HepG2 (cell line): Measurements from ENCODE around the gene TEX19. TPM values are rescaled to one million over a fixed set of nuclear protein-coding genes. Genes with fewer than 3 reads are reported as not detected.
A peak's percentile ranks its signal among the peaks of the same experiment; 100 is the strongest.

Source experiments
- BCL6 ChIP-seq: IDR thresholded peaks from 2 replicates; pipeline ENCODE4 v1.6.1; 2016; ENCODE audit warnings: missing genetic modification reagents, missing compliant biosample characterization
- CREM ChIP-seq, 2 experiments: sonication (generic) in 1 of 2; formaldehyde crosslinking in 1 of 2; IDR thresholded peaks; 2 replicates each; pipeline versions ENCODE4 v1.4.0 to v1.6.1; 2016 to 2020; ENCODE audit warnings: antibody characterized with exemption in 1 of 2, mild to moderate bottlenecking in 1 of 2, missing genetic modification reagents in 1 of 2
- EHMT2 ChIP-seq: fragments of 200-600 bp; sonication (generic); IDR thresholded peaks from 2 replicates; pipeline ENCODE4 v1.7.0; 2017; ENCODE audit warnings: antibody characterized with exemption, low read depth, low read length, borderline replicate concordance
- GABPA ChIP-seq, 2 experiments: IDR thresholded peaks; 2 replicates each; pipeline ENCODE4 v1.6.1; 2011 to 2016; ENCODE audit warnings: low read depth in 2 of 2, low read length in 1 of 2, missing biosample characterization in 1 of 2, missing genetic modification characterization in 1 of 2
- HDAC2 ChIP-seq: sonication (generic); formaldehyde crosslinking; IDR thresholded peaks from 2 replicates; pipeline ENCODE4 v1.4.0; 2020; ENCODE audit warnings: missing genetic modification reagents
- HMG20A ChIP-seq: IDR thresholded peaks from 2 replicates; pipeline ENCODE4 v1.6.1; 2016; ENCODE audit warnings: borderline replicate concordance
- HNRNPL ChIP-seq: fragments of 200-400 bp; formaldehyde crosslinking; IDR thresholded peaks from 2 replicates; pipeline ENCODE4 v1.6.1; 2017; ENCODE audit warnings: mild to moderate bottlenecking, low read depth, low read length
- HOXA3 ChIP-seq: sonication (generic); formaldehyde crosslinking; IDR thresholded peaks from 2 replicates; pipeline ENCODE4 v1.5.0; 2020; ENCODE audit warnings: missing genetic modification reagents
- KDM6A ChIP-seq: IDR thresholded peaks from 2 replicates; pipeline ENCODE4 v1.6.1; 2016; ENCODE audit warnings: low read depth
- KLF13 ChIP-seq: sonication (generic); formaldehyde crosslinking; IDR thresholded peaks from 2 replicates; pipeline ENCODE4 v1.4.0; 2020; ENCODE audit warnings: mild to moderate bottlenecking, missing genetic modification reagents
- POGZ ChIP-seq: sonication (generic); formaldehyde crosslinking; IDR thresholded peaks from 2 replicates; pipeline ENCODE4 v1.4.0; 2020; ENCODE audit warnings: mild to moderate bottlenecking, missing genetic modification reagents
- SAFB2 ChIP-seq: sonication (generic); formaldehyde crosslinking; IDR thresholded peaks from 2 replicates; pipeline ENCODE4 v1.5.1; 2020; ENCODE audit warnings: missing genetic modification reagents, low read depth, mild to moderate bottlenecking, borderline replicate concordance
- SAP130 ChIP-seq: IDR thresholded peaks from 2 replicates; pipeline ENCODE4 v1.6.1; 2016; ENCODE audit warnings: low read depth
- SIX4 ChIP-seq: sonication (generic); formaldehyde crosslinking; IDR thresholded peaks from 2 replicates; pipeline ENCODE4 v1.4.0; 2020; ENCODE audit warnings: missing genetic modification reagents
- SKI ChIP-seq: fragments of 450-650 bp; IDR thresholded peaks from one replicate; pipeline ENCODE4 v1.6.1; 2018; ENCODE audit warnings: mild to moderate bottlenecking; ENCODE audit not compliant: partially characterized antibody
- THYN1 ChIP-seq: sonication (generic); formaldehyde crosslinking; IDR thresholded peaks from 2 replicates; pipeline ENCODE4 v1.8.1; 2023; ENCODE audit warnings: low read depth, mild to moderate bottlenecking, moderate library complexity, missing genetic modification reagents, borderline replicate concordance
- ZKSCAN8 ChIP-seq: IDR thresholded peaks from 2 replicates; pipeline ENCODE4 v1.6.1; 2016; ENCODE audit warnings: borderline replicate concordance, missing genetic modification reagents, missing compliant biosample characterization
- ZMAT3 ChIP-seq: sonication (generic); formaldehyde crosslinking; conservative IDR thresholded peaks from 2 replicates; pipeline ENCODE4 v1.7.0; 2021; ENCODE audit warnings: missing genetic modification reagents
- ZNF121 ChIP-seq: sonication (generic); formaldehyde crosslinking; IDR thresholded peaks from 2 replicates; pipeline ENCODE4 v1.5.0; 2020; ENCODE audit warnings: mild to moderate bottlenecking, missing genetic modification reagents
- ZNF143 ChIP-seq: sonication (generic); formaldehyde crosslinking; IDR thresholded peaks from 2 replicates; pipeline ENCODE4 v1.4.0; 2020; ENCODE audit warnings: missing genetic modification reagents
- ZNF232 ChIP-seq: sonication (generic); formaldehyde crosslinking; IDR thresholded peaks from 2 replicates; pipeline ENCODE4 v1.4.0; 2020; ENCODE audit warnings: missing genetic modification reagents, borderline replicate concordance
- ZNF564 ChIP-seq: sonication (generic); formaldehyde crosslinking; IDR thresholded peaks from 2 replicates; pipeline ENCODE4 v1.8.1; 2023; ENCODE audit warnings: mild to moderate bottlenecking, missing genetic modification reagents
- ZNF570 ChIP-seq: sonication (generic); formaldehyde crosslinking; IDR thresholded peaks from 2 replicates; pipeline ENCODE4 v1.4.0; 2020; ENCODE audit warnings: mild to moderate bottlenecking, missing genetic modification reagents, borderline replicate concordance
- ZNF672 ChIP-seq: sonication (generic); formaldehyde crosslinking; IDR thresholded peaks from 2 replicates; pipeline ENCODE4 v1.8.1; 2022; ENCODE audit warnings: missing genetic modification reagents
- polyA plus RNA-seq, 8 experiments: library from polyadenylated mRNA; depleted of rRNA in 3 of 8; stranded (reverse) in 7 of 8; unstranded in 1 of 8; fragments of >200 nt; fragmentation: Illumina TruSeq in 4 of 8; extraction: Trizol in 4 of 8; gene quantifications; 2 replicates each; pipeline versions ENCODE4 v1.2.1 to v1.2.3, GENCODE V29; 2011 to 2016; ENCODE audit warnings: low read depth in 4 of 8, missing spikeins in 1 of 8, mixed read lengths in 1 of 8; ENCODE audit not compliant: insufficient read depth in 1 of 8
- total RNA-seq, 5 experiments: library from RNA; depleted of rRNA; stranded (reverse); fragments of >200 nt; fragmentation: Illumina TruSeq; extraction: Trizol; gene quantifications; 2 replicates each; pipeline ENCODE4 v1.2.3, GENCODE V29; 2016; ENCODE audit warnings: low read depth in 1 of 5
- TF ChIP-seq, protein P1 (sequence below): sonication (generic); formaldehyde crosslinking; IDR thresholded peaks from 2 replicates; pipeline ENCODE4 v1.5.0; 2020; ENCODE audit warnings: mild to moderate bottlenecking, missing genetic modification reagents, borderline replicate concordance
- TF ChIP-seq, protein P2 (sequence below): IDR thresholded peaks from 2 replicates; pipeline ENCODE4 v1.6.1; 2016; ENCODE audit warnings: missing genetic modification reagents, missing compliant biosample characterization
- TF ChIP-seq, protein P3 (sequence below): sonication (generic); formaldehyde crosslinking; IDR thresholded peaks from 2 replicates; pipeline ENCODE4 v1.4.0; 2020; ENCODE audit warnings: missing genetic modification reagents, low read depth, mild to moderate bottlenecking, borderline replicate concordance

The TEX19 gene
- total and polyA plus RNA-seq, 2 of the 13 experiments (the other 11 are each of a cell fraction or from before 2014, with no cell fraction given) = 1.3 to 6.0 TPM

DNA sequence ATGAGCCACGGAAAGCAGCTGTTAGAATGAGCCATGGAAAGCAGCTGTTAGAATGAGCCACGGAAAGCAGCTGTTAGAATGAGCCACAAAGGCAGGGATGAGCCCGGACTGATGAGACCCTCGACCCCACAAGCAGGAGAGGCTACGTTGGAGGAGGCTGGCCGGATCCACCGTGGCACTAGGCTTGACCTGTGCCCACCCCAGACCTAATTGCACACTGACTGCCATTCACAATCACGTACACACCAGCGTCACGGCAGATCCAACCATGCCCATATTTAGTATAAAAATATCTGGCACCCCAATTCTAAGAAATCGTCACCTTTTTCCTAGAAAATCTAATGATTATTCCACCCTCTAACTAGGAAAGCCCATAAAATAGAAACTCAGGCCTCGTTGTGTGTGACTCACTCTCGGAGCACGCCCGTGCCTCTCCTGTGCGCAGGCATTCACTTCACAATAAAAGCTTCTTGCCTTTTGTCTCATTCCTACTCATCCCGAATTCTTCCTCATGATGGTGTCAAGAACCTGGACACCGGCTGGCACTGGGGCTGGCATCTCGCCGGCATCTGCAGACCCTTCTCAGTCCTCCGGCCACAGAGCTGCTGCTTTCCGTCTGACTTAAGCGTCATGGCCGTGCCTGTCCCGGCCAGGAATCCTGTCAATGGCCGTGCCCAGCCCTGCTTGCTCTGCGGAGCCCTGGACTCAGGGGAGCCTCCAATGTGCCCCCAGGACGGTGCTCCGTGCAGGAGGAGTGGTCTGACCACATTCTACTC, 20.0 kb upstream of the TEX19 start (continued):
- TF ChIP-seq EHMT2 (no peak), ZNF232 (CRISPR knock-in tag) (no peak), ZNF121 (CRISPR knock-in tag) (no peak), SIX4 (CRISPR knock-in tag) (no peak), KDM6A (no peak), BCL6 (CRISPR knock-in tag) (0 out of 2 replicates have a peak, but pooled peaks have one; percentile 20), HMG20A (CRISPR knock-in tag) (no peak), KLF13 (no peak), THYN1 (0 out of 2 replicates have a peak, but pooled peaks have one; percentile 29), HDAC2 (CRISPR knock-in tag) (no peak), GABPA (IDR thresholded peaks at IDR 0.05; ENCODE audit: low read depth, low read length) (no peak), GABPA (CRISPR knock-in tag; IDR thresholded peaks at IDR 0.05; ENCODE audit: low read depth) (no peak), HOXA3 (CRISPR knock-in tag) (peak; percentile 29; the same call in 1 of the 2 replicates), SKI (no peak), ZNF570 (CRISPR knock-in tag) (no peak), ZNF564 (CRISPR knock-in tag) (no peak), POGZ (CRISPR knock-in tag) (no peak), CREM (IDR thresholded peaks at IDR 0.05) (no peak), CREM (CRISPR knock-in tag; IDR thresholded peaks at IDR 0.05) (no peak), ZNF143 (CRISPR knock-in tag) (no peak), HNRNPL (peak; percentile 93), ZMAT3 (CRISPR knock-in tag) (no peak), SAP130 (CRISPR knock-in tag) (peak; percentile 29), SAFB2 (no peak), ZNF672 (CRISPR knock-in tag) (no peak), ZKSCAN8 (no peak)
- TF ChIP-seq, protein P1, sequence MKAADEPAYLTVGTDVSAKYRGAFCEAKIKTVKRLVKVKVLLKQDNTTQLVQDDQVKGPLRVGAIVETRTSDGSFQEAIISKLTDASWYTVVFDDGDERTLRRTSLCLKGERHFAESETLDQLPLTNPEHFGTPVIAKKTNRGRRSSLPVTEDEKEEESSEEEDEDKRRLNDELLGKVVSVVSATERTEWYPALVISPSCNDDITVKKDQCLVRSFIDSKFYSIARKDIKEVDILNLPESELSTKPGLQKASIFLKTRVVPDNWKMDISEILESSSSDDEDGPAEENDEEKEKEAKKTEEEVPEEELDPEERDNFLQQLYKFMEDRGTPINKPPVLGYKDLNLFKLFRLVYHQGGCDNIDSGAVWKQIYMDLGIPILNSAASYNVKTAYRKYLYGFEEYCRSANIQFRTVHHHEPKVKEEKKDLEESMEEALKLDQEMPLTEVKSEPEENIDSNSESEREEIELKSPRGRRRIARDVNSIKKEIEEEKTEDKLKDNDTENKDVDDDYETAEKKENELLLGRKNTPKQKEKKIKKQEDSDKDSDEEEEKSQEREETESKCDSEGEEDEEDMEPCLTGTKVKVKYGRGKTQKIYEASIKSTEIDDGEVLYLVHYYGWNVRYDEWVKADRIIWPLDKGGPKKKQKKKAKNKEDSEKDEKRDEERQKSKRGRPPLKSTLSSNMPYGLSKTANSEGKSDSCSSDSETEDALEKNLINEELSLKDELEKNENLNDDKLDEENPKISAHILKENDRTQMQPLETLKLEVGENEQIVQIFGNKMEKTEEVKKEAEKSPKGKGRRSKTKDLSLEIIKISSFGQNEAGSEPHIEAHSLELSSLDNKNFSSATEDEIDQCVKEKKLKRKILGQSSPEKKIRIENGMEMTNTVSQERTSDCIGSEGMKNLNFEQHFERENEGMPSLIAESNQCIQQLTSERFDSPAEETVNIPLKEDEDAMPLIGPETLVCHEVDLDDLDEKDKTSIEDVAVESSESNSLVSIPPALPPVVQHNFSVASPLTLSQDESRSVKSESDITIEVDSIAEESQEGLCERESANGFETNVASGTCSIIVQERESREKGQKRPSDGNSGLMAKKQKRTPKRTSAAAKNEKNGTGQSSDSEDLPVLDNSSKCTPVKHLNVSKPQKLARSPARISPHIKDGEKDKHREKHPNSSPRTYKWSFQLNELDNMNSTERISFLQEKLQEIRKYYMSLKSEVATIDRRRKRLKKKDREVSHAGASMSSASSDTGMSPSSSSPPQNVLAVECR (CRISPR knock-in tag) = no peak
- TF ChIP-seq, protein P2, sequence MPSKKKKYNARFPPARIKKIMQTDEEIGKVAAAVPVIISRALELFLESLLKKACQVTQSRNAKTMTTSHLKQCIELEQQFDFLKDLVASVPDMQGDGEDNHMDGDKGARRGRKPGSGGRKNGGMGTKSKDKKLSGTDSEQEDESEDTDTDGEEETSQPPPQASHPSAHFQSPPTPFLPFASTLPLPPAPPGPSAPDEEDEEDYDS (CRISPR knock-in tag) = no peak
- TF ChIP-seq, protein P3, sequence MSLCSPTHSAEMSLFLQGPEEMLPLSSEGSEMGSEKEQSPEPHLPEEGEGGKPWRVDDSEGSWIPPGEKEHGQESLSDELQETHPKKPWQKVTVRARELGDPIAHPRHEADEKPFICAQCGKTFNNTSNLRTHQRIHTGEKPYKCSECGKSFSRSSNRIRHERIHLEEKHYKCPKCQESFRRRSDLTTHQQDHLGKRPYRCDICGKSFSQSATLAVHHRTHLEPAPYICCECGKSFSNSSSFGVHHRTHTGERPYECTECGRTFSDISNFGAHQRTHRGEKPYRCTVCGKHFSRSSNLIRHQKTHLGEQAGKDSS (CRISPR knock-in tag) = no peak
